ENCODE data around the gene TSPAN12. TPM values are rescaled to one million over a fixed set of nuclear protein-coding genes. Genes with fewer than 3 reads are reported as not detected.

TSPAN12 gene
- total RNA-seq, 1 experiment from 2014 or later, result 1.4 TPM

GRCh38 chr7:120829487-120829886, 28.5 kb downstream of the TSPAN12 start:
- ChIA-PET CTCF (no interaction called here), POLR2A (no interaction called here)
- DNase-seq (ENCODE audit: low read depth, low spot score) (no peak), ATAC-seq (no peak)
- Histone ChIP-seq H3K36me3 (ENCODE audit: control insufficient read depth, insufficient read depth, low read length) (no peaks in the 10 kb centered on the region), H3K27ac (ENCODE audit: low read length) (no peak overlapping the region), H3K27me3 (ENCODE audit: control insufficient read depth, insufficient read depth, low read length) (no peaks in the 10 kb centered on the region), H3K4me3 (ENCODE audit: low read depth in 2 of 2, low read length in 2 of 2) (no peak overlapping the region), H3K4me1 (ENCODE audit: control insufficient read depth, insufficient read depth, low read length) (no peaks in the 10 kb centered on the region), H3K9me3 (ENCODE audit: control insufficient read depth, insufficient read depth, low read depth, low read length) (no peaks in the 10 kb centered on the region)
- in situ Hi-C loops (cut with HindIII; ENCODE audit: low pct_unique_long_range_greater_than_20kb, low sequenced_read_pairs), result no loop called here
- intact Hi-C loops (cut with micrococcal nuclease; ENCODE audit: unreplicated experiment), result no loop called here
- BruUV-seq (replicated peaks), result no TSS peak
- no peak for TF ChIP-seq POLR2AphosphoS5 (IDR thresholded peaks at IDR 0.05; ENCODE audit: low read depth, low read length)
- TF ChIP-seq TCF7L2 (IDR thresholded peaks at IDR 0.05; ENCODE audit: low read depth, low read length), result no peak
- TF ChIP-seq REST (IDR thresholded peaks at IDR 0.05; ENCODE audit: insufficient read depth in 1 of 2, low read depth in 2 of 2, low read length in 1 of 2), result no peak
- no peak for TF ChIP-seq SIN3A (IDR thresholded peaks at IDR 0.05; ENCODE audit: borderline replicate concordance, insufficient read depth, low read depth, low read length)
- TF ChIP-seq CTCF (IDR thresholded peaks at IDR 0.05), result no peak

GRCh38 chr7:120828528-120828927, 29.4 kb downstream of the TSPAN12 start:
- ChIA-PET POLR2A (no interaction called here), CTCF (interaction anchor here (0.6 to 0.7 kb wide), 2 partner anchors 16 to 30 kb away, joined by 6 to 11 read pairs; partner anchors contain the start of gene TSPAN12)
- no peak for DNase-seq (ENCODE audit: low read depth, low spot score)
- intact Hi-C loops (cut with micrococcal nuclease; ENCODE audit: unreplicated experiment) (no loop called here), in situ Hi-C loops (cut with HindIII; ENCODE audit: low pct_unique_long_range_greater_than_20kb, low sequenced_read_pairs) (no loop called here)
- ATAC-seq, result no peak
- TF ChIP-seq REST (IDR thresholded peaks at IDR 0.05; ENCODE audit: insufficient read depth in 1 of 2, low read depth in 2 of 2, low read length in 1 of 2) (no peak), TCF7L2 (IDR thresholded peaks at IDR 0.05; ENCODE audit: low read depth, low read length) (no peak), CTCF (IDR thresholded peaks at IDR 0.05) (no peak), SIN3A (IDR thresholded peaks at IDR 0.05; ENCODE audit: borderline replicate concordance, insufficient read depth, low read depth, low read length) (no peak), POLR2AphosphoS5 (IDR thresholded peaks at IDR 0.05; ENCODE audit: low read depth, low read length) (no peak)
- no peaks in the 10 kb centered on the region for H3K4me1 ChIP-seq (ENCODE audit: control insufficient read depth, insufficient read depth, low read length)
- no peaks in the 10 kb centered on the region for H3K27me3 ChIP-seq (ENCODE audit: control insufficient read depth, insufficient read depth, low read length)
- BruUV-seq (replicated peaks), result no TSS peak
- H3K9me3 ChIP-seq (ENCODE audit: control insufficient read depth, insufficient read depth, low read depth, low read length), result no peaks in the 10 kb centered on the region
- no peak overlapping the region for H3K4me3 ChIP-seq (ENCODE audit: low read depth in 2 of 2, low read length in 2 of 2)
- no peaks in the 10 kb centered on the region for H3K36me3 ChIP-seq (ENCODE audit: control insufficient read depth, insufficient read depth, low read length)
- no peak overlapping the region for H3K27ac ChIP-seq (ENCODE audit: low read length)
